ENCODE measurements around the gene RIPOR3.

RIPOR3 gene

GRCh38 chr20:50618537-50618936, 72.8 kb downstream of the RIPOR3 start:
- Histone ChIP-seq H3K27me3 (ENCODE audit: low read length) (no peaks in the 10 kb centered on the region), H3K9ac (ENCODE audit: low read length) (no peak overlapping the region), H3K9me3 (ENCODE audit: insufficient read depth, low read length) (no peaks in the 10 kb centered on the region), H2AFZ (ENCODE audit: low read depth, low read length, severe bottlenecking) (no peak overlapping the region), H3K79me2 (ENCODE audit: insufficient read depth, low read length) (no peaks in the 10 kb centered on the region), H3K27ac (ENCODE audit: low read depth, low read length) (no peak overlapping the region), H3K36me3 (ENCODE audit: low read length) (no peaks in the 10 kb centered on the region), H3K9me2 (replicated peaks; ENCODE audit: insufficient read depth, low read length) (no peaks in the 10 kb centered on the region), H3K4me2 (ENCODE audit: low read depth, low read length, poor library complexity, severe bottlenecking) (no peak overlapping the region), H3F3A (ENCODE audit: insufficient read depth) (no peaks in the 10 kb centered on the region), H4K20me1 (ENCODE audit: low read depth, low read length) (no peaks in the 10 kb centered on the region), H3K4me3 (ENCODE audit: insufficient read depth, low read length, poor library complexity, severe bottlenecking) (no peak overlapping the region)
- TF ChIP-seq EZH2phosphoT487 (conservative IDR thresholded peaks at IDR 0.05; ENCODE audit: low read length) (no peak), CTCF (IDR thresholded peaks at IDR 0.05; ENCODE audit: insufficient read depth, low read length, poor library complexity, severe bottlenecking) (no peak)

- no peak overlapping the region for H3K27ac ChIP-seq (ENCODE audit: low read depth, low read length)
- H3K9me3 ChIP-seq (ENCODE audit: insufficient read depth, low read length): no peaks in the 10 kb centered on the region
- H3K9ac ChIP-seq (ENCODE audit: low read length): no peak overlapping the region
- TF ChIP-seq EZH2phosphoT487 (conservative IDR thresholded peaks at IDR 0.05; ENCODE audit: low read length): no peak
- no peak for TF ChIP-seq CTCF (IDR thresholded peaks at IDR 0.05; ENCODE audit: insufficient read depth, low read length, poor library complexity, severe bottlenecking)
- no peaks in the 10 kb centered on the region for H3K9me2 ChIP-seq (replicated peaks; ENCODE audit: insufficient read depth, low read length)
- no peaks in the 10 kb centered on the region for H3K27me3 ChIP-seq (ENCODE audit: low read length)
- no peaks in the 10 kb centered on the region for H3K79me2 ChIP-seq (ENCODE audit: insufficient read depth, low read length)
- no peak overlapping the region for H2AFZ ChIP-seq (ENCODE audit: low read depth, low read length, severe bottlenecking)
- H3F3A ChIP-seq (ENCODE audit: insufficient read depth): no peaks in the 10 kb centered on the region
- H3K4me3 ChIP-seq (ENCODE audit: insufficient read depth, low read length, poor library complexity, severe bottlenecking): no peak overlapping the region
- no peaks in the 10 kb centered on the region for H4K20me1 ChIP-seq (ENCODE audit: low read depth, low read length)
- no peaks in the 10 kb centered on the region for H3K36me3 ChIP-seq (ENCODE audit: low read length)
- H3K4me2 ChIP-seq (ENCODE audit: low read depth, low read length, poor library complexity, severe bottlenecking): no peak overlapping the region
Observed at GRCh38 chr20:50617022-50617421, 74.3 kb downstream of the RIPOR3 start.

GRCh38 chr20:50615407-50615806, 75.9 kb downstream of the RIPOR3 start:
- no peaks in the 10 kb centered on the region for H3K27me3 ChIP-seq (ENCODE audit: low read length)
- no peaks in the 10 kb centered on the region for H3K79me2 ChIP-seq (ENCODE audit: insufficient read depth, low read length)
- no peak overlapping the region for H3K27ac ChIP-seq (ENCODE audit: low read depth, low read length)
- no peaks in the 10 kb centered on the region for H3K36me3 ChIP-seq (ENCODE audit: low read length)
- H2AFZ ChIP-seq (ENCODE audit: low read depth, low read length, severe bottlenecking): no peak overlapping the region
- H4K20me1 ChIP-seq (ENCODE audit: low read depth, low read length): no peaks in the 10 kb centered on the region
- H3K4me3 ChIP-seq (ENCODE audit: insufficient read depth, low read length, poor library complexity, severe bottlenecking): no peak overlapping the region
- TF ChIP-seq EZH2phosphoT487 (conservative IDR thresholded peaks at IDR 0.05; ENCODE audit: low read length) (no peak), CTCF (IDR thresholded peaks at IDR 0.05; ENCODE audit: insufficient read depth, low read length, poor library complexity, severe bottlenecking) (no peak)
- no peaks in the 10 kb centered on the region for H3K9me2 ChIP-seq (replicated peaks; ENCODE audit: insufficient read depth, low read length)
- H3K9me3 ChIP-seq (ENCODE audit: insufficient read depth, low read length): no peaks in the 10 kb centered on the region
- H3F3A ChIP-seq (ENCODE audit: insufficient read depth): no peaks in the 10 kb centered on the region
- H3K4me2 ChIP-seq (ENCODE audit: low read depth, low read length, poor library complexity, severe bottlenecking): no peak overlapping the region
- no peak overlapping the region for H3K9ac ChIP-seq (ENCODE audit: low read length)
